Hindlimb muscle (tissue), 1 donor: Measurements from ENCODE around the gene AGTRAP. TPM values are rescaled to one million over a fixed set of nuclear protein-coding genes. Genes with fewer than 3 reads are reported as not detected.

Source experiments
- DNase-seq: peaks from one replicate; pipeline ENCODE4 v3.0.0-alpha.2; 2013
- polyA plus RNA-seq: library from polyadenylated mRNA; unstranded; fragments of 120-200 nt; gene quantifications from one replicate; pipeline ENCODE4 v1.2.1, GENCODE V29; 2013; ENCODE audit not compliant: insufficient read length

The AGTRAP gene
- polyA plus RNA-seq, result 22.2 TPM

GRCh38 chr1:11735854-11736745 is at the start of gene AGTRAP:
AGTRAP (plus strand) TSS chr1:11736136; CDS start chr1:11736209, 73 bp downstream.
- DNase-seq, result peak; percentile 98

DNA sequence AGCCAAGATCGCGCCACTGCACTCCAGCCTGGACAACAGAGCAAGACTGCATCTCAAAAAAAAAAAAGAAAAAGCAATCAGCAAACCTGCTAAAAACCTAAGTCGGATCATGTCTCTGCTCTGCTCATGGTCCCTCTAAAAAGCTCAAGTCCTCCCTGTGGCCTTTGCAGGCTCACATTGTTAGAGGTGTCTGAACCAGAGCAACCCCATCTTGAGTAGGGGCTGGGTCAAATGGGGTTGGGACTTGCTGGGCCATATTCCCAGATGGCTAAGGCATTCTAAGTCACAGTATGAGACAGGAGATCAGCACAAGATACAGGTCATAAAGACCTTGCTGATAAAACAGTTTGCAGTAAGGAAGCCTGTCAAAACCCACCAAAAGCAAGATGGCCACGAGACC is 47.4 kb upstream of the AGTRAP start:
- no peak for DNase-seq

- peak; percentile 45 for DNase-seq
Measured at GRCh38 chr1:11690397-11691301, 45.3 kb upstream of the AGTRAP start.

GRCh38 chr1:11691302-11691914 is 44.5 kb upstream of the AGTRAP start, which contains the start of gene DRAXIN:
DRAXIN (plus strand) TSS chr1:11691710; CDS start chr1:11706259, 14,549 bp downstream.
- no peak for DNase-seq

- DNase-seq, result no peak
Measured at GRCh38 chr1:11691928-11692711, 43.8 kb upstream of the AGTRAP start.

DNA sequence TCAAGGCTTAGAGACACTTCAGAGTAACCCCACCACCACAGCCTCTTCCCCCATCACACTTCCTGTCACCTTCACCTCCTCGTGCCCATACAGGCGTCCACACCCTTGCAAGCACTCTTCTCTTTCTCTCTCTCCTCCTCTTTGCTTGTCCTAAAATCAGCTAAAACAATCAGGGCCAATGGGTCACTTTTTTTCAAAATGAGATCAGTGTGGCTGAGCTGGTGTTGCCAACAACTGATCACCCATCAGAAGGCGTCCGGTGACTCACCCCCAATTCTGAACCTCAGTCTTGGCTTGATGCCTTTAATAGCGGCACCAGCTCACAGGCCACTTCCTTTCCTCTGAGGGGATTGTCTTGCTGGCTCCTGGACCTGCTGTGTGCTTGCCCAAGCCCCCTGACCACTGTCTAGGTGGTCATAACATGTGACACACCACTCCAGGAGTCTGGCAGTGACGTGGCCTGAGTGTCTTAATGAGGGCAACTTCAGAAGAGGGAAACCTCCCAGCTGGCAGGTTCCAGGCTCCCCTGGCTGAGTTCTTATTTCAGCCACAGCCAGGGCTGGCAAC is 42.8 kb upstream of the AGTRAP start:
- DNase-seq, result no peak

DNA sequence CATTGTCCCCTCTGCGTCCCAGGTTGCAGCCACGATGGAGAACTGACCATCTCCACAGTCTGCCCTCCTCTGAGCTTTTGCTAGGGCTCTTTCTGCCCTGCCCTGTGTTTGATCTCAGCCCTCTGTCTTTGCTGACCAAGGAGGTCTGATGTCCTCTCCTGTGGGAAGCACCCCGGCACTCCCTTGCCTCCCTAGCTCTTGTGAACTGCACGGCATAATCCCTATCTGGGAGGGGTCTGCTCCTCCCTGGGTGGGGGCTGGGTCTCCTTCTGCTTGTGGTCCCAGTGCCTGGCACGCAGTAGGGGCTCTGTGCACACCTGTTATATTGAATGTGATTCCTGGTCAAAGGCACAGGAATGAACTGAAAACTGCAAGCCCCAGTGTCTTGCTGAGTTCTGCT is 42.0 kb upstream of the AGTRAP start:
- DNase-seq, result no peak

- no peak for DNase-seq
Measured at GRCh38 chr1:11695861-11696260, 40.1 kb upstream of the AGTRAP start.

- DNase-seq, result no peak
Measured at GRCh38 chr1:11697188-11697892, 38.6 kb upstream of the AGTRAP start.

DNA sequence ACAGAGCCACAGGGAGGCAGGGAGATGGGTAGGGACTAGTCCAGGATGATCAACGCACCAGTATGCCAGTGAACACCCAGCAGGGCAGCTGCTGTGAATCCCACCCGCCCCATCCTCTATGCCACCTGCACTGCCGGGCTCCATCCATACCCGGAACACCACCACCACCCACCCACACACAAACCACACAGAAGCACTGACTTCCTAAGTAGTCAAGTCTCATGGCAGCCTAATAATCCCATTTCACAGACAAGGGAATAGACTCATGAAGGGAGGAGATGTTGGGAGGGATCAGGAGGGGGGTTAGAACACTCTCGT is 38.1 kb upstream of the AGTRAP start:
- no peak for DNase-seq

GRCh38 chr1:11700601-11701467 is 35.1 kb upstream of the AGTRAP start:
- no peak for DNase-seq

GRCh38 chr1:11701551-11701961 is 34.4 kb upstream of the AGTRAP start:
- no peak for DNase-seq

DNA sequence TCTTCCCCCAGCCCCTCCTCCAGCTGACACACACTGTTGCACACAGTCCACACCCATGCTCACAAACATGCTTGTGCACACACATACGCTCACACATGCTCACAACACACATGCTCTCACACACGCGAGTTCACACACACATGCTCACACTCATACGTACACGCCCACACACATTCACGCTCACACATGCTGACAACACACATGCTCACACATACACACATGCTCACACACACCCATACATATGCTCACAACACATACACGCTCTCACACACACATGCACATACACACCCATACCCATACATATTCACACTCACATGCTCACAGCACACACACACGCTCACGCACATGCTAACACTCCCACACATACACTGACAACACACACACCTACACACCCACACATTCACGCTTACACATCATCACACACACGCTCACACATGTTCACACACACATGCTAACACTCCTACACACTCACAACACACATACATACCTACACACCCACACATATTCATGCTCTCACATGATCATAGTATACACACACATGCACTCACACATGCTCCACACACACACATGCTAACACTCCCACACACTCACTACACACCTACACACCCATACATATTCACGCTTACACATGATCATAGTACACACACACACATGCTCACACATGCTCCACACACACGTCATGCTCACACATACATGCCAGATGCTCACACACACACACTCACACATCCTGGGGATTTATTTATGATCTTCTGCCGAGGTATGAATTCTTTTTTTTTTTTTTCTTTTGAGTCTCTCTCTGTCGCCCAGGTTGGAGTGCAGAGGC is 33.7 kb upstream of the AGTRAP start:
- no peak for DNase-seq

GRCh38 chr1:11703357-11704193 is 32.4 kb upstream of the AGTRAP start:
- DNase-seq, result no peak

DNA sequence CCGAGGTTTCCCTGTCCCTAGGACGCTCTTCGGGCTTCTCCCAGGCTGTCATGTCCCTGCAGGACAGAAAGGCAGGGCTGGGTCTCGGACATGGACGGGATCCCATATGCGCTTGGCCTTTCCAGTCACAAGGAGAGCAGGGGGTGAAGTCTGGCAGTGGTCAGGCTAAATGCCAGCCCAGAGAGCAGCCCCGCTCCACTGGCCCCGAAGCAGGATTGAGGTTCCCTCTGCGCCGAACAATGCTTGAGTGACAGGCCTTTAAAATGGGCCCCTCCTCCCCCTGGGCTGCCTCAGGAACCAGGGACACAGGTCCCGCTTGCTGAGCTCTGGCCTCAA is 31.8 kb upstream of the AGTRAP start:
- no peak for DNase-seq

DNA sequence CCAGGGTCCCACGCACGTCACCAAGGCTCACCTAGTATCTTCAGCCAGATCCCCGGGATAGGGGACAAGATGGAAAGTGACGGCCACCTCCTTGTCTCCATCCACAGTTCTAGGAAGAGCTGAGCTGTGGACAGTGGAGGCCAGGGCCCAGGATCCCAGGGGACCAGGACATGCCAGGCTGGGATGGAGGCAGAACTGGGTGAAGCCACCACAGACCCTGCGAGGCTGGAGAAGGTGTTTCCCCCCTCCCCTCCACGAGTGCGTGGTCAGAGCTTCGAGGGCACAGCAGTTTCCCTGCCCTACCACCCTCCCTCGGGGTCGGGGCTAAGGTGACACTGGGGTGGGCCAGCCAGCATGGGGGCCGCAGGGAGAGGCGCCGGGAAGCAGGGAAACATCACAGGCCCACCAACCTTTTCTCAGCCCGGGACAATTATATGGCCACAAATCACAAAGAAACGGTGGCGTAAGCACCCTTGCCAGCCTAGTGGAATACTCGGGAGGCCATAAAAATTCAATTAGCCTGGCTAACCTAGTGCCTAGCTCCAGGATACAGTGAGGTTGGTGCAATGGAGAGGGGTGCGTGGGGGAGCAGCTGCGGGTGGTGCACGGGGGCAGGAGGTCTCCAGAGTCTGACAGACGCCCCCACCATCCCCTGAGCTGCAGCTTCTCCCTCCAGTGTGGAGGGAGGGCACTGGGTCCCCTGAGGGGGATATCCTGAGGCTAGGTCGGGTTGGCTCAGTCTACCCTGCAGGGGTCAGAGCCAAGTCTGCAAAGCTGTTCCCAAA is 31.1 kb upstream of the AGTRAP start:
- no peak for DNase-seq

- DNase-seq, result no peak
Measured at GRCh38 chr1:11705596-11705995, 30.3 kb upstream of the AGTRAP start.
